LNCaP clone FGC (cell line): ENCODE results near the gene CAMKK1.
A peak's percentile ranks its signal among the peaks of the same experiment; 100 is the strongest.

Experiments used
- DNase-seq: peaks from one replicate; pipeline ENCODE4 v3.0.0-alpha.2; 2011; ENCODE audit warnings: low read depth
- H3K4me3 ChIP-seq: 2 replicates; pipeline ENCODE4 v1.5.1; 2011; ENCODE audit warnings: mild to moderate bottlenecking, low read depth, low read length, control low read depth
- TF ChIP-seq, protein P1 (sequence below): IDR thresholded peaks from 2 replicates; pipeline ENCODE4 v1.5.1; 2012; ENCODE audit warnings: mild to moderate bottlenecking; ENCODE audit not compliant: control insufficient read depth, insufficient read depth; ENCODE audit errors: extremely low read depth

Gene CAMKK1

DNA sequence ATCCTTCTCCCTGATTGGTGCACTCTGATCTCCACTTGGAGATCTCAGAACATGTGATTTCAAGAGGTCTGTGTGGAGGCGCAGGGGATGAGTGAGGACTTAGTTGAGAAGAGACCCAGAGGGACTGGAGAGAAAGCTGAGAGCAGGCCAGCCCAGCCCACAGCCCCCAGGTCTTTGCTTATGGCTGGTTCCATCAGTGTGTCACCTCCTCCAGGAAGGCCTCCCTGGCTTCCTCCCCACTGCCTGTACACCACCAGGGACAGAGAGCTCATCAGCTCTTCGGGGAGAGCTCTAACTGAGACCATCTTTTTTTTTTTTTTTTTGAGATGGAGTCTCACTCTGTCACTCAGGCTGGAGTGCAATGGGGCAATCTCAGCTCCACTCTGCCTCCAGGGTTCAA, 20.0 kb upstream of the CAMKK1 start:
- DNase-seq = no peak
- H3K4me3 ChIP-seq = no peak overlapping the region
- TF ChIP-seq, protein P1, sequence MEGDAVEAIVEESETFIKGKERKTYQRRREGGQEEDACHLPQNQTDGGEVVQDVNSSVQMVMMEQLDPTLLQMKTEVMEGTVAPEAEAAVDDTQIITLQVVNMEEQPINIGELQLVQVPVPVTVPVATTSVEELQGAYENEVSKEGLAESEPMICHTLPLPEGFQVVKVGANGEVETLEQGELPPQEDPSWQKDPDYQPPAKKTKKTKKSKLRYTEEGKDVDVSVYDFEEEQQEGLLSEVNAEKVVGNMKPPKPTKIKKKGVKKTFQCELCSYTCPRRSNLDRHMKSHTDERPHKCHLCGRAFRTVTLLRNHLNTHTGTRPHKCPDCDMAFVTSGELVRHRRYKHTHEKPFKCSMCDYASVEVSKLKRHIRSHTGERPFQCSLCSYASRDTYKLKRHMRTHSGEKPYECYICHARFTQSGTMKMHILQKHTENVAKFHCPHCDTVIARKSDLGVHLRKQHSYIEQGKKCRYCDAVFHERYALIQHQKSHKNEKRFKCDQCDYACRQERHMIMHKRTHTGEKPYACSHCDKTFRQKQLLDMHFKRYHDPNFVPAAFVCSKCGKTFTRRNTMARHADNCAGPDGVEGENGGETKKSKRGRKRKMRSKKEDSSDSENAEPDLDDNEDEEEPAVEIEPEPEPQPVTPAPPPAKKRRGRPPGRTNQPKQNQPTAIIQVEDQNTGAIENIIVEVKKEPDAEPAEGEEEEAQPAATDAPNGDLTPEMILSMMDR = no peak

DNA sequence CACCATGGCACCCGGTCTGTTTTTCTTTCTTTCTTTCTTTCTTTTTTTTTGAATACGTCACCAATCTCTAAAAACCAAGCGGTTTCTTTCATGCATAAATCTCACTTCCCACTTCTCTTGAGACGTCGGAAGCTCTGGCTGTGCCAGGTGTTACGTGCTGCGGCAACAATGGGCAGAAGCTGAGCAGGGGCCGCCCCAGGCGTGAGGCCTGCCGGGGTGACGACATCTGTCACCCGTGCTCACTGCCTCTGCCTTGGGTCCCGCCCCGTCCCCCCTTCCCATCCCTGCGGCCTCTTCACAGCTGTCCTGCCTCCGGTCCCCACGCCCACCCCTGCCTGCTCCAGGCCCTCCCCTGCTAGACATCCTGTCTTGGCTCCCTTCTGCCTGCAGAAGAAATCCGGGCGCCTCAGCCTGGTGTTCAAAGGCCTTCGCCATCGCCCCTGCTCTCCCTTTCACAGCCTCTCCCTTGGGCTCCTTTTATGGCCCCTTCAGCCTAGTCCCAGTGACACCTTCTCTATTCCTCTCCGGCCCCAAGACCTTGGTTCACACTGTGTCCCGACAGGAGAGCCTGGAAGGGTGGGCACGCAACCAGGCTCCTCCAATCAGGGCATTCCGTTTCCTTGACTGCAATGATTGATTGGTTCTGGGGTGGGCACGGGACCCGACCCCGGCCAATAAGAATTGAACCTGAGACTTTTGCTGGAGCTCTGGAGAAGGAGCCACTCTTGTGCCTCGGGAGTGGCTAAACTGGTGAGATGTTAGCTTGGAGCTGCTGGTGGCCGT, 18.6 kb upstream of the CAMKK1 start:
- no peak for DNase-seq
- no peak overlapping the region for H3K4me3 ChIP-seq
- TF ChIP-seq, protein P1 = no peak

DNA sequence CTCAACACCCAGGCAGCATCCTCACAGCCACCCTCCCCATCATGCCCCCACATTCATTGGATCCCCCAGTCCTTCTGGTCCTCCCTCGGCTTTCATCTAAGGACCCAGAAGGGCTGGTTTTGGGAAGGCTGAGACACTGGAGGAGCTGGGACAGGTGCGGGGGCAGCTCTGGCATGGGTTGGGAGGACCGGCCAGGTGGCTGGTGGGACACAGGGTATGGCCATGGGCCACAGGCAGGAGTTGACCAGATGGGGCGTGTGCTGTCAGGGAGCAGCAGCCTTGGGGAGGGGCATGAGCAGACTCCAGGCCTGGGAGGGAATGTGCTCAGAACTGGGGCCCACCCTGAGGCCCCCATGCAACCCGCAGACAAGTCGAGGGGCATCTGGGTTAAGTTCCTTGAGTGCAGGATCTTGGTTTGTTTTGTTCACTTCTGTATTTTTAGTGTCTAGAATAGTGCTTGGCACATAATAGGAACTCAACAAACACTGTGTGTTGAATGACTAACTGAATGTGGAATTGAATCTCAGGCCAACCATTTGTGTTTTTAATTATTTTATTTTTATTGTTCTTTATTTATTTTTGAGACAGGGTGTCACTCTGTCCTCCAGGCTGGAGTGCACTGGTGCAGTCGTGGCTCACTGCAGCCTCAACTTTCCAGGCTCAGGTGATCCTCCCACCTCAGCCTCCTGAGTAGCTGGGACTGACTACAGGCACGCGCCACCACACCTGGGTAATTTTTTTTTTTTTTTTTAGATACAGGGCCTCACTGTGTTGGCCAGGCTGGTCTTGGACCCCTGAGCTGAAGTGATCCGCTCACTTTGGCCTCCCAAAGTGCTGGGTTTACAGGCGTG, 17.8 kb upstream of the CAMKK1 start:
- DNase-seq = no peak
- no peak overlapping the region for H3K4me3 ChIP-seq
- TF ChIP-seq, protein P1 = no peak

DNA sequence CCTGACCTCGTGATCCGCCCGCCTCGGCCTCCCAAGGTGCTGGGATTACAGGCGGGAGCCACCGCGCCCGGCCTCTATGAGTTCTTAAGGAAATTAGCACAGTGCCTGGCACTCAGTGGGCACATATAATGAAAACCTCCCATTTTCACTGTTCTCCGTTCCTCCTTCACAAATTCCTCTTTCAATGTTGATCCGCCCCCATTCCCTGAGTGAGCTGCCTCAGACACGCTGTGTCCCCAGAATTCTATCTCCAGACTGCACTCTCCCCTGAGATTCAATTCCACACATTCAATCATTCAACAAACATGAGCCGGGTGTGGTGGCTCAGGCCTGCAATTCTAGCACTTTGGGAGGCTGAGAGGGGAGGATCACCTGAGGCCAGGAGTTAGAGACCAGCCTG, 16.4 kb upstream of the CAMKK1 start:
- TF ChIP-seq, protein P1 = no peak
- H3K4me3 ChIP-seq = no peak overlapping the region
- no peak for DNase-seq

DNA sequence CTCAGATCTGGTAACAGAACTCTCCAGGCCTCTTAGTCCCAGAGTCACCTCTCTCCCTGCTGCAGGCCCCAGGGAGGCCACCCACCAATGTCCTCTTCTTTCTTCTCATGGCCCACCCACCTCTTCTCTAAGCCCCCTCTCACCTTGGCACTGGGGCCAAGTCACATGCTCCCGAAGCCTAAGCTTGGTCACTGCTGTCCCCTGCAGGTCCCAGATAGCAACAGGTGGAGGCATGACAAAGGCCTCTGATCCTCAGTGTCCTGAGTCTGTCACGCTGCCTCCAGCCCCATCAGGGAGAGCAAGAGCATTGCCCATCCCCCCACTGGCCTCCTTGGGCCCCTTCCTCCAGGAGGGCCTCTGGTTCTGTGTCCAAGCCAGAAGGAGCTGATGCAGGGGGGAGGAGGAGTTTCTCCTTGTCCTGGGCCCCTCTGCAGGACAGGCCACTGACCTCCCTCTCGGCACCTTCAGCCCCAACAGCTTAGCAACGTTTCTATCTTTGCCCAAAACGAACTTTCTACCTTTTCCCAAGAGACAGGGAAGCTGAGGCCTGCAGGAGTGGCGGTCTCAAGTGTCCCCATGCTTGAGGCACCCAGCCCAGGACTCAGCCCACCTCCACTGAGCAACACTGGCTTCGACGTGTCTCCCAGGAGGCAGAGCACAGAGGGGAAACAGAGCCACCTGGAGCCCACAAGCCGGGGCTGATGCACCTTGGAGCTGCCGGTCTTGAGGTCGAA, 14.8 kb upstream of the CAMKK1 start:
- no peak for DNase-seq
- no peak overlapping the region for H3K4me3 ChIP-seq
- TF ChIP-seq, protein P1 = peak; percentile 28; the same call in 1 of the 2 replicates

DNA sequence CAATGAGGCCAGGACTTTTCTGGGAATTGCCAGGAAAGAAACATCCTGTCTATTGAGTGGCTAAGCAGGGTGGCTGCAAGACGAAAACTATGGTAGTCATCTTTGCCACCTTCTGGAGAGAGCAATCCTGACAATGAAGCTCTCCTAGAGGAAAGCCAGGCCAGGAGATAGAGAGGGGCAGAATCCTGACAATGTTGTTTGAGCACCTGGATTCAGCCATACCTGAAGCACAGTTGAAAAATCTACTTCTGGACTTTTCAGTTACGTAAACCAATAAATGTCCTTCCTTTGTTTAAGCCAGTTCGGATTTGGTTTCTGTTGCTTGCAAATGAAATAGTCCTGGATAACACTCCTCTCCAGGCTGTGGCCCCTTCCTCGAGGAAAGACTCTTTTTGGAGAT, 14.0 kb upstream of the CAMKK1 start:
- no peak for DNase-seq
- no peak overlapping the region for H3K4me3 ChIP-seq
- TF ChIP-seq, protein P1 = no peak
